ENCODE measurements around the gene LORICRIN.

The LORICRIN gene

DNA sequence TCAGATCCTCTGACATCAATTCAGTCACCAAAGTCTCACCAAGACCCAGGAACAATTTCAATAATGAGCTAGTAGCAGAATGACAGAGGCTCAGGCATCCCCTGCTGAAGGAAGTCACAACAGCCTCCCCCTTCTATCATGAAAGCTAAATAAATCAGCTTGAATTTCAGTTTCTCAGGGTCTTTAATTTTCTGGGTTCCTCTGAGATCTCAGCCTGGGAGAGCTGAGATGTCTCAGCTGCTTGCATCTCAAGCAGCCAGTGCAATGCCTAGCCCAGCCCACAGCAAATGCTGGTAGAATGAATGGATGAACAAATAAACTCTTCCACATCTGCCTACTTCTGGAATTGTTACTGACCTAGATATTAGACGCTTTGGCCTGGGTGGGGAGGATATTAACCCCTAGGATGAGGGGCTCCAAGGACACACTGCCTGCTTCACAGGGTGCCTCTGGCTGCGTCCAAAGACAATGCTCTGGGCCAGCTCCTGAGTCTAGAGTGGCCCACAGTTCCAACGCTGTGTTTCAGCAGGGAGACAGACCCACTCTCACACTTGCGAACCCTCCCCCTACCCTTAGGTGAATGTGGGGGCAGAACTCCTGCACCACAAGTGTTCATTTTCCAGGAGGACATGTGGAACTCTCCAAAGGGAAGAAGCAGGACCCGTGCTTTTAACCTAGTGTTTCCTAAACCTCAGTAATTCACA lies 11.2 kb upstream of the LORICRIN start:
- no peak for DNase-seq (ENCODE audit: low read depth in 2 of 2)

DNA sequence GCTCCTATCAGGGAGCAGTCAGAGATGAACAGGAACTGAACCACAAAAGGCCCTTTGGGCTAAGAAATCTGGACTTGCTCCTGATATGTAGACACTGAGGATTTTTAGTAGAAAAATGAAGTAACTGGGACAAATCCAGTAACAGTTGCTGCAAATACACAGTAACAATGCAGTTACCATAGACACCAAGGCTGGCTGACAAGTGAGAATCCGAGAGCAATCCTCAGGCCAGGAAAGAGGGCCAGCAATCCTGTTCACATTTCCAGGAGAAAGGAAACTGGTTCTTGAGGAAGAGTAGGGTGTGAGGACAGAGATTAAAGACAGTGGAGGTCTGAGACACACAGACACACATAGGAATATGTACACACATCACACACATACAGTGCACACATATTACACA lies 9.3 kb upstream of the LORICRIN start:
- no peak for DNase-seq (ENCODE audit: low read depth in 2 of 2)

DNA sequence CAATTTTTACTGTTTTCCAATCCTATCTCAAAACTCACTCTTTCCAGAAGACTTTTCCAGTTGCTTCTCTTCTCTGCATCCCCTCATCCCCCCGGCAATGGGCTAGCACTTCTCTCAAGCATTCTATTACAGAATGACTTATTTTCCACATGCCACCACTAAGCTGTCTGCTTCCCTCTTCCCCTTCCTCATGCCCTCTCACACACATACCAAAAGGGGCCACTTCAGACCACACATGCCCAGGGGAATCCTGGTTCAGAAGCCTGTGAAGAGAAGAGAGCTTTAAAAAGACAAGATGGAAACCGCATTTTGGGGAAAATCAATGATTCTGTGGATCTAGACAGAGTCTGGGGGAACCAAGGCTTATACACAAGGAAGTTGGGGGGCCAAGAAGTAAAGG lies 8.4 kb upstream of the LORICRIN start:
- no peak for DNase-seq (ENCODE audit: low read depth in 2 of 2)

DNA sequence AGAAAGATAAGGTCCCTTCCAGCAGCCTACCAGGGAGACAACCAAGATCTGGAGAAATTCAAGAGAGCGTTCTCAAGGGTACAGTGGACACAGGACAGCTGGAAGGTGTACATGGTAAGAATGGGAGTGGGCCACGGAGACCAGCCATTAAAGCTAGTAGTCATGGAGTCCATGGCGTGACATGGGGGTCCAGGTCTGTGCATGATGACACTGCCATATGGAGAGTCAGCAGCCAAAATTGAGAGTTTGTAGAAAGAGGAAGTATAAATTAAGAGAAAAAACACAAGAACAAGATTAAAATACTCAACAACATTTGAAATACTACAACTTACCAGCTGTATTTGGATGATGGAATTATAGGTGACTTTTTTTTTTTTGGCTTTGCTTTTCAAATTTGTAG lies 7.9 kb upstream of the LORICRIN start:
- no peak for DNase-seq (ENCODE audit: low read depth in 2 of 2)

DNA sequence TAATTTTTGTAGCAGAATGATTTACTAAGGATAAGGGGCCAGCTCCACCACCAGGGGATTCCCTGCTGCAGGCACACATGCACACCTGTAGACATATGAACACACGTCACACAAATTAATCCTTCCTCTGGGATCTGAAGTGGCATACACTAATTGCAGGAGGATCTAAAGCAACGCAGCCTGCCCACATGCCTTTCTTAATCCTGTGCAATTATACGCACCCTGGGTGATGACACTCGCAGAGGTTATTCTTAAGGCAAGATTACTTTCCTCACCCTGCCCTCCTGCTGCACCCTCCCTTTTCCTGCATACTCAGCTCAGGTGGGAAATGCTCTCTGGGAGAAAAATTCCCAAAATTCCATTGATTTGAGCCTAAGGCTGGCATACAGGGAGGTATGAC lies 7.5 kb upstream of the LORICRIN start:
- DNase-seq (ENCODE audit: low read depth in 2 of 2), result no peak

DNA sequence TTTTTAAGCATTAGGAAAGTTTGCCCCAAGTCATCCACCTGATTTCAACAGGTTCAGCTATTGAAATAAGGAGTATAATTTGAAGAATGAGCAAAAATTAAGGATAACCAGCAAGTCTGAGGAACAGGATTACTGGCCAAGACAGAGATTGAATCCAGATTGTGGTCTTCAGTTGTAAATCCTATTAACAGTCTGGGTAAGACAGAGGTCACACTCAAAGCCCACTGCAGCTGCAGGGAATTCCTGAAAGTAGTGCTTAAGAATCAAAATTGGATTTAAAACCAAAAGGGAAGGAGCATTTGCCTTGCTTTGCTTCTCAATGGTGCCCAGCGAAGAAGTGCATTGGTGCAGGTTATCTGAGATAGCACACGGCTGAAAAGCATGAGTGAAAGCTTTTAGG lies 6.4 kb upstream of the LORICRIN start:
- DNase-seq (ENCODE audit: low read depth in 2 of 2), result no peak

DNA sequence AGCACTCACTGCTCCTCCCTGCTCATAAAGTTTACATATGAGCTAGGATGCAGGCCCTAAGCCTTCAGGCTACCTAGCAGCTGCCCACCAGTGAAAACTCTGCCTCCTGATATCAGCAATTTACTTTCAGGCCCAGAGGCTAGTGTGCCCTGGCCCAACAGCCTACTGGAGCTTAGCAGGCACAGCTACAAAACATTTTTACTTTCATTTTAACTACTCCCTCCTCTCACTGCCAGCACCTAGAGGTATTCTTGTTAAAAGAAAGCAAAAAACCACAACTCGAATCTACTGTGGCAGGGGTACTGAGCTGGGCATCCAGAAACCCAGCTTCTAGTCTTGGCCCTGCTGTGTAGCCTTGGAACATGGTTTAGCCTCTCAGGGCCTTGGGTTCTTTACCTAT lies 5.8 kb upstream of the LORICRIN start:
- no peak for DNase-seq (ENCODE audit: low read depth in 2 of 2)

DNA sequence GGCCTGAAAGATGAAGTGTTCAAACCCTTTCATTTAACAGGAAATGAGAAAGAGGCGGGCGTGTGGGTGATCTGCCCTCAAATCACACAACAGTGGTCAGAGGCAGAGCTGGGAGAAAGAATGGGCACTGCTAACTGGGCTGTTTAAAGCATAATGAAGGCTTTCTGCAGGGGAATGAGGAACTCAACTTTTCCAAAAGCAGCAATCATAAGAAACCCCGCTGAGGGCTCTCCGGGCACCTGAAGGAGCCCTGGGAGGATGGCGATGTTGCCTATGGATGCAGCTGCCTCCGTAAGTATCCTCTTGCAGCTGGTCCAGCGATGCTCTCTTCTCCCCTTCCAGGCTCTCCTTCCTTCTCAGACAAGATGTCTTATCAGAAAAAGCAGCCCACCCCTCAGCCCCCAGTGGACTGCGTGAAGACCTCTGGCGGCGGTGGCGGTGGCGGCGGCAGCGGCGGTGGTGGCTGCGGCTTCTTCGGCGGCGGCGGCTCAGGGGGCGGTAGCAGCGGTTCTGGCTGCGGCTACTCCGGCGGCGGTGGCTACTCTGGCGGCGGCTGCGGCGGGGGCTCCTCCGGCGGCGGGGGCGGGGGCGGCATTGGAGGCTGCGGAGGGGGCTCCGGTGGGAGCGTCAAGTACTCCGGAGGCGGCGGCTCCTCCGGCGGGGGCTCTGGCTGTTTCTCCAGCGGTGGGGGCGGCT lies 1.2 kb downstream of the LORICRIN start:
- no peak for DNase-seq (ENCODE audit: low read depth in 2 of 2)

DNA sequence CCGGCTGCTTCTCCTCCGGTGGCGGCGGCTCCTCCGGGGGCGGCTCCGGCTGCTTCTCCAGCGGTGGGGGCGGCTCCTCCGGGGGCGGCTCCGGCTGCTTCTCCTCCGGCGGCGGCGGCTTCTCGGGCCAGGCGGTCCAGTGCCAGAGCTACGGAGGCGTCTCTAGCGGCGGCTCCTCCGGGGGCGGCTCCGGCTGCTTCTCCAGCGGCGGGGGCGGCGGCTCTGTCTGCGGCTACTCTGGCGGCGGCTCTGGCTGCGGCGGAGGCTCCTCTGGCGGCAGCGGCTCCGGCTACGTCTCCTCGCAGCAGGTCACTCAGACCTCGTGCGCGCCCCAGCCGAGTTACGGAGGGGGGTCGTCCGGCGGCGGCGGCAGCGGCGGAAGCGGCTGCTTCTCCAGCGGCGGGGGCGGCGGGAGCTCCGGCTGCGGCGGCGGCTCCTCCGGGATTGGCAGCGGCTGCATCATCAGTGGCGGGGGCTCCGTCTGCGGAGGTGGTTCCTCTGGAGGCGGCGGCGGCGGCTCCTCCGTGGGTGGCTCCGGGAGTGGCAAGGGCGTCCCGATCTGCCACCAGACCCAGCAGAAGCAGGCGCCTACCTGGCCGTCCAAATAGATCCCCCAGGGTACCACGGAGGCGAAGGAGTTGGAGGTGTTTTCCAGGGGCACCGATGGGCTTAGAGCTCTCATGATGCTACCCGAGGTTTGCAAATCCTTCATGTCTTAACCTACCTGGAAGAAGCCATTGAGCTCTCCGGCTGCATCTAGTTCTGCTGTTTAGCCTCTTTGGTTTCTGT lies 2.0 kb downstream of the LORICRIN start:
- DNase-seq (ENCODE audit: low read depth in 2 of 2), result no peak

DNA sequence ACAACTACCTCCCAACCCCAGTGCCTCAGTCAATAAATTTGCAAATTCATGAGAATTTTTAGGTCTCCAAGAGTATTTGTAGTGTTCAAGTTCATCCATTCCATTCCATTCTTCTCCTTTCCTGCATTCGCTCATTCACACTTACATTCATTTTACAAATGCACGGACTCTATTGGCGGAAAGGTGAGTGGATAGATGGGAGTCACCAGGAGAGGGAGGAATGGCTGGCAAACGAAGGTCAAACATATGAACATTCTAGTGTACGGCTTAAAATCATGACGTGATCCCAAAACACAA lies 2.5 kb downstream of the LORICRIN start:
- no peak for DNase-seq (ENCODE audit: low read depth in 2 of 2)

DNA sequence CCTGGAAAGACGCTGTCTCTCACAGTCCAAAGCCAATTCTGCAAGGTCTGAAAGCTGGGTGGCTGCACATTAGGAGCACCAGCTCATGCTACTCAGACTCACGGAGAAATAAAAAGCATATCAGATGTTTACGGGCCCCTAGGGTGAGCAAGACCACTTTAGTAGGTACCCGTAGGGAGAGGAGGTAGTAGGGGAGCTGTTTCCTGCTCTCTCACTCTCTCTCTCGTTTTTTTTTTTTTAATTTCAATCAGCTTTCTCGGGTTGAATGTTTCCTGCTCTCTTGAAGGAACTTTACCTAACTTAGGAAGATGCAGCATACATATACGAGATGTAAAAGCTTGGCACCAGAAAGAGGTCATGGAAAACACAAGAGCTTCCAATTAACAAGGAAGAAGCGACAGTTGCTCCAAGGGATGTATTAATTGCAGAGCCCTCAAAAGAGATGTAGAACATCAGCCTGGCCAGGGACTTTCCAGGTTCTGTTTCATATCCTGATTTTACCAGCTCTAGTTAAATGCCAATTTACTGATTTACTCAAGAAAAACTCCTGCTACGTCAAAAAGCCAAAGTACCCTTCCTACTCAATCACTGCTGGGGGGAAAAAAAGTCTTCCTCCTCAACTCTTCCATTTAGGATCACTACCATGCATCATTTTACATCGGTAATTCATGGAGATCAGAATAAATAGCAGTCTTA lies 3.1 kb downstream of the LORICRIN start:
- no peak for DNase-seq (ENCODE audit: low read depth in 2 of 2)

DNA sequence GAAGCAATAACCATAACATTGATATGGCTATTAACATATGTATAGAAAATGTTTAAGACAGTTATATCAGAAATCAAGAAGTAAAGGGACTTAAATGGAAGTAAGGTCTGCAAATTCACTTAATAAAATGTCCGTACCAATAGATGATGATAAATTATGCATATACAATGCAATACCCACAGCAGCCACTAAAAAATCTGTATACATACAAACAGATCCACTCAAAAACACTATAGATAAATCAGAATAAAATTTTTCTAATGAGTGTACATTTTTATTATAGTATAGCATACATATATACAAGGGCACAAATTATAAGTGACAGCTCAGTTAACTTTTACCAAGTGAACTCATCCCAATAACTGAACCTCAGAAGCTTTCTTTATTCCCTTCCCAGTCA lies 6.0 kb downstream of the LORICRIN start:
- DNase-seq (ENCODE audit: low read depth in 2 of 2), result no peak

DNA sequence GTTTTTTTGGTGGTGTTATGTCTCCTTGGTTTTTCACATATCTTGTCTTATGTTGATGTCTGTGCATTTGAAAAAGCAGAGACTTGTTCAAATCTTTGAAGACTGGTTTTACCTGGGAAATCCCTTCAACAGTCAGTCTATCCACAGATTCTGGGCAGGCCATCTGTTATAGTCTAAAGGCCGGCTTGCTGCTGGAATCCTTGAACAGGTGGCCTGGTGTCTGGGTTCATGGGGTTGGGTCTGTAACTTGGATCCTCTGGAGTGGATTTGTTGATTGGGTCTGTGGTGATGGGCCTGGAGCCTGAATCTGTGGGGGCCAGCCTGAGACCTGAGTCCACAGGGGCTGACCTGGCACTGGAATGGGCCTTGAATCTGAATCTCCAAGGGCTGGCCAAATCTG lies 12.2 kb downstream of the LORICRIN start:
- DNase-seq (ENCODE audit: low read depth in 2 of 2), result no peak

DNA sequence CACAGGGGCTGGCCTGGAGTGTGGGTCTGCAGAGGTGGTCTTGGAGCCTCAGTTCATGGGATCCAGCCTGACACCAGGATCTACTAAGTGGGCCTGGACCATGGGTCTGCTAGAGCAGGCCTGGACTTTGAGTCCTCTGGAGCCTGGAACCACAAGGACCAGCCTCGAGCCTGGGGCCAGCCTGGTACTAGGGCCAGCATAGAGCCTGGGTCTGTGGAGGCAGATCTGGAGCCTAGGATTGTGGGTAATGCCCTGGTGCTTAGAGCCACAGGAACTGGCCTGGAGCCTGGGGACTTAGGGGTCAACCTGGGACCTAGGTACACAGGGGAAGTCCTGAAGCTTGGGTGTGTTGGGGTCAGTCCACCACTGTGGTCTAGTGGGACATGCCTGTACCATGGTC lies 12.7 kb downstream of the LORICRIN start:
- no peak for DNase-seq (ENCODE audit: low read depth in 2 of 2)

DNA sequence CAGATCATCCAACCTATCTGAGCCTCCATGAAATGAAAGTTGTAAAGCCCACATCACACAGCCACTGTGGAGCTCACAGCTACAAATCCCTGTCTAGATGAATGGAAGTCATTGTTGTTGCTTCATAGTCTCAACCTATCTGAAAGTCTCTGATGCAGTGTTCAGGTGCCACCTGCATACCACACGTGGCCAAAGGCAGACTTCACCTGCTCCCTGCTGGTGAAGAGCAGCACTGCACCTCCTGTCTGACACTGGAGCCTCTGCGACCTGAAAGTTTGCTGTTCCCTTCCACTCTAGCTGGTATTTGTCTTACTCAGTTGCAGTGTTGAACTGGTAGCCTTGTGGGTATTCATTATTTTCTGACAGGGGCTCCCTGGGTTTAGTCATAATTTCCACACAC lies 18.4 kb downstream of the LORICRIN start:
- DNase-seq (ENCODE audit: low read depth in 2 of 2), result no peak

DNA sequence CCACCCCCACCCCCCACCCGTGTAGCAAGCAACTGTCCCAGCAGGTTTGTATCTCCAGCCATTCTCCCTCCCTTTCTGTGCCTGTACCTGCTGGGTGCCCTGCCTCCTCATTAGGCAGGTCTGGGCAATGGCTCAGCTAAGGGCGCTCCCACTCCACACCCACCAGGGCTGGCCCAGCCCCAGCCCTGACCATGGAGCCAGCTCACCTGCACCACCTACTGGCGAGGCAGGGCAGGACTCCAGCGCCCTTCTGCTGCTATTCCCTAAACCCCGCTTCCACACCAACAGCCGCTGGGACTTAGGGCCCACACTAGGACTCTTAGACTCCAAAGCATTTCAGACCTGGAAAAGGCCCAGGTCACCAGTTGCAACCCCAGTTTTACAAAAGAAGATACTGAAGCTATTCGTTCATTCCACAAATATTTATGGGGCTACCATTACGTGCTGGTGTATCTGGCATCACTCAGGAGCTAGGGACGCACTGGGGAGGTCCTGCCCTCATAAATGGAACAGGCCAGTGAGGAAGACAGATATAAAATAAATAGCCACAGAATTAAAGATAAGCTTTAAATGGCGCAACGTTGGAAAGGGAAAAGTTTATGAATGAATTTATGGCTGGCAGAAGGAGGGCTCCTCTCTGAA lies 29.3 kb downstream of the LORICRIN start:
- no peak for DNase-seq (ENCODE audit: low read depth in 2 of 2)

DNA sequence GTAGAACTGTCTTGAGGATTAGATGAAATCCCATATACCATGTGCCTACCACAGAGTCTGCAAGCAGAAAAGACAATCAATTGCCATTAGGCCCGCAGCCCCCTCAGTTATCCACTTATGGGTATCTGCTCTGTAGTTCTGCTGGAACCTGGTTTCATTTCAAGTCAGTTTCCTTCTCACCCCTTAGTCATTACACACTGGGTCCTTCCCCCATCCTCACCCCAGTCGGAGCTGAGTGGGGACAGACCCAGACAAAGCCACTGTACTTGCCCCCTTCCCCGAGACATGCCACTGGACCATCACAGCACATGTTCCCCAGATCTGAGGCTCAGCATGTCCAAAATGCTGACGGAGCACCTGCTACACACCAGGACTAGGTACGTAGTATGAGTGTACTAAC lies 32.0 kb downstream of the LORICRIN start:
- DNase-seq (ENCODE audit: low read depth in 2 of 2), result no peak

DNA sequence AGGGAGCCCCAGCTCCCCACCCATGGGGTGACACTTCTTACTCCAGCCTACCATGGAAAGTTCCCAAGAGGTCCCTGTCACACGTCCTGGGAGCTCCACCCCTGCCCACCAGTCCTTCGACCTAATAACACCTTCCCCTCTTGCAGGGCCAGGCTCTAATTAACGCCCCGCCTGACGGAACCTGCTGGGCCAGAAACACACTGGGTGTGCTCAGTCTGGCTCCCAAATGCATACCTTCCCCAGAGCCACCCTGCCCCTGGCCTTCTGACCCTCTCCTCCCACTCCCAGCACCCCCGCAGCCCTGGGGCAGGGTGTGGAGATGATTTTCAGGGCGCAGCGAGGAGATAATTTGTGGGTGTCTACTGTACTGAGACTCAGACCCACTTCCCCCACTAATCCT lies 32.7 kb downstream of the LORICRIN start:
- DNase-seq (ENCODE audit: low read depth in 2 of 2), result no peak

DNA sequence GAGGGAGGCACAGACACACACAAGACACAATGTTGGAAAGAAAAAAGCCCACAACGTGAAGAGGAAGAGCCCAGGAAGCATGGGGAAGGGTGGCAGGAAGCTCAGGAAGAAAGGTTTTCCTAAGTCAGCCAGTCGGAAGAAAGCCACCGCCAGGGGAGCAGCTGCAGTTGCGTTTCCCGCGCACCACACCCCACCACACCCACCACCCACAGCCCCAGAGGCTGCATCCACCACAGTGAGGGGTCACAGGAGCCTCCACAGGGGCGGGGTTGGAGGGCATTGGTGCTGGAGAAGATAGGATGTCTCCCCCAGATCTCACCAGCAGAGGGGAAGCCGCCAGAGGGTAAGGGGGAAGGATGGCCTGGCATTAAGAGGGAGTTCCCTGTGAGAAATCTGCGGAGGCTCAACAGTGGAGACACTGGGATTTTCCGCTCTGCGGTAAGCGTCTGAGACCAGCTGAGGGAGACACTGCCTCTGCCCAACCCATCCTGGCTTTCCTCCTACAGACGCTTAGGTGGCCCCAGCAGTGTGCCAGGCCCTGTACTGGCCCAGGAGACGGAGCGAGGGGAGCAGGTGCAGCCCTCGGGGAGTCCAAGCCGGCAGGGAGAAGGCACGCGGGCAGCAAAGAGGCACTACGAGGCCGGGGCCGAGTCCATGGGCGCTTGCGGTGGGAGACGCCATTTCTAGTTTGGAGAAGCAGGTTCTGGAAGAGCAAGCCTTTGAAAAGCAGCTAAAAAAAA lies 33.4 kb downstream of the LORICRIN start:
- no peak for DNase-seq (ENCODE audit: low read depth in 2 of 2)

DNA sequence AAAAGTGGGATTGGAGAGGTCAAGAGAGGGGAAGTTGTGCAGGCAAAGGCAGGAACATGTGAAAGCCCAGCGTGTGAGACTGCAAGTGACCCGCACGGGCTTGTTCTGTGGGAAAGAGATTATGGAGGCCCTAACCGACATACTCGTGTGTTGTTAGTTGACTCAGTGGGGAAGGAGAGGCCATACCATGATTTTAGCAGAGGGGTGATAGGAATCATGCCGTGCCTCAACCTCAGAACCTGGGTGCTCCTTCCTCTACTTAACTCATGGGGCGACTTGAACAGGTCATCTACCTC lies 33.9 kb downstream of the LORICRIN start:
- no peak for DNase-seq (ENCODE audit: low read depth in 2 of 2)

DNA sequence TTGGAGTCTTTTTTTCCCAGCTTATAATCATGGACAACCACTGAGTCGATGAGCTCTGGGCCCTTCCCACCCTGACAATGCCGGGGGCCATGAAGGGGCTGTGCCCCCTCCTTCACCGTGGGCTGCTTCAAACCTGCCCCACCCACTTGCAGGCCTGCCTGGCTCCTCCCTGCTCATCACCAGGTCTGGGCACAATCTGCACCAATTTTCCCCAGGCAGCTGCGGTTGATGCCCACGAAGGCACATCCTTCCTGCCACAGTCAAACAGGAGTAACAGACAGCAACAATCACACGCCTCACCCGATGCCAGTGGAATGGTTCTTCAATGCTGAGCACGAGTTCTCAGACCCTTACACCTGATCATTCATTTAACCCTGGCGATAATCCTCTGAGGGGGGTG lies 34.4 kb downstream of the LORICRIN start:
- no peak for DNase-seq (ENCODE audit: low read depth in 2 of 2)

DNA sequence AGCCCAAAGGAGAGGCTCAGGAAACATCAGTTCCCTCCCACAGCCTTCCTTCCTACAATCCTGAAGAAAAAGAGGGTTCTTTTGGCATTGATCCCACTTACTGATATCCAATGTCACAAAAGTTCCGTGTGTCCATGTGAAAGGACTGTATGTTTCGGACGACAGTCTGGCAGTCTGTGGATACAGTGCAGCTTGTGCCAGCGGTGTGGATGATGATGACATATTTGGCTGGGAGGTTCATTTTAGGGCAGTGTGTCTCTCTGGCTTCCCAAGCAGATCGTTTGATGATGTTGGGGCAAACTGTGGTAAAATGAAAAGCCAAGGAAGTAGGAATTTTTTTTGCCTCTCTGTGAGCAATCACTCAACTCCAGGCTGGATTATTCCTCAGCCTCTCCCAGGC lies 42.8 kb downstream of the LORICRIN start:
- DNase-seq (ENCODE audit: low read depth in 2 of 2), result no peak

All from fibroblast of skin of left quadriceps (primary cell).